A549 (cell line): ENCODE data around the gene FERMT1. TPM values are rescaled to one million over a fixed set of nuclear protein-coding genes. Genes with fewer than 3 reads are reported as not detected.

ENCODE experiments used
- ATAC-seq, 2 experiments: fragments of 200-7000 bp in 1 of 2; fragments of >200 bp in 1 of 2; cut with Nextera tagmentation in 1 of 2; cut with Tn5 transposase in 1 of 2; 3 replicates each; pipeline versions ENCODE4 v1.8.0 to v1.9.1; 2018 to 2020; ENCODE audit warnings: mild to moderate bottlenecking in 1 of 2, moderate library complexity in 1 of 2
- CTCF ChIA-PET: fragments of 300-600 bp; sonication (Branson Sonifier 250); formaldehyde crosslinking; extraction: SDS; loops from one replicate; lab custom pipeline; 2021; ENCODE audit warnings: antibody characterized with exemption, inconsistent platforms; lab: Yijun Ruan, JAX
- POLR2A ChIA-PET: fragments of 350-600 bp; formaldehyde crosslinking; extraction: SDS; loops from one replicate; lab custom pipeline; 2021; ENCODE audit warnings: antibody characterized with exemption, inconsistent platforms; lab: Yijun Ruan, JAX
- DNase-seq, 2 experiments: peaks; one replicate each; pipeline versions ENCODE4 v3.0.0 to v3.0.0-alpha.2; 2011 to 2016; ENCODE audit warnings: low read depth in 1 of 2, low spot score in 1 of 2
- FAIRE-seq: peaks from 2 replicates; lab custom pipeline; 2011; peaks lifted over from hg19 to GRCh38; lab: Jason Lieb, UNC
- H3K27ac ChIP-seq, 2 experiments: fragments of >200 bp; sonication (Bioruptor Twin); formaldehyde crosslinking; 3 replicates each; pipeline ENCODE4 v1.5.1; 2016 to 2017
- H3K4me1 ChIP-seq: fragments of >200 bp; sonication (Bioruptor Twin); formaldehyde crosslinking; 3 replicates; pipeline ENCODE4 v1.6.1; 2016
- H3K4me2 ChIP-seq: fragments of >200 bp; sonication (Bioruptor Twin); formaldehyde crosslinking; 3 replicates; pipeline ENCODE4 v1.6.1; 2016
- H3K4me3 ChIP-seq: fragments of >200 bp; sonication (Bioruptor Twin); formaldehyde crosslinking; 3 replicates; pipeline ENCODE4 v1.5.1; 2016
- H3K9me3 ChIP-seq: fragments of >200 bp; sonication (Bioruptor Twin); formaldehyde crosslinking; 3 replicates; pipeline ENCODE4 v1.6.1; 2016
- CBX2 ChIP-seq: fragments of 200-600 bp; sonication (generic); IDR thresholded peaks from 2 replicates; pipeline ENCODE4 v1.6.1; 2016; ENCODE audit warnings: low read depth, mild to moderate bottlenecking, borderline replicate concordance
- CEBPB ChIP-seq, 2 experiments: fragments of >200 bp in 1 of 2; sonication (Bioruptor Twin) in 1 of 2; formaldehyde crosslinking in 1 of 2; IDR thresholded peaks; 2 replicates each; pipeline ENCODE4 v1.6.1; 2012 to 2016
- CHD2 ChIP-seq: fragments of 150-350 bp; IDR thresholded peaks from 2 replicates; pipeline ENCODE4 v1.6.1; 2014; ENCODE audit warnings: low read length; ENCODE audit not compliant: partially characterized antibody
- FOSB ChIP-seq: fragments of 250-450 bp; sonication (Bioruptor Pico); IDR thresholded peaks from 2 replicates; pipeline ENCODE4 v1.5.0; 2020; ENCODE audit warnings: mild to moderate bottlenecking, moderate library complexity
- HEYL ChIP-seq: fragments of 250-450 bp; sonication (Bioruptor Pico); IDR thresholded peaks from 2 replicates; pipeline ENCODE4 v1.8.0; 2021; ENCODE audit warnings: mild to moderate bottlenecking, moderate library complexity
- HOXB13 ChIP-seq: fragments of 250-450 bp; sonication (Bioruptor Pico); IDR thresholded peaks from 2 replicates; pipeline ENCODE4 v1.5.0; 2020; ENCODE audit warnings: low read depth, mild to moderate bottlenecking, moderate library complexity
- JUN ChIP-seq, 2 experiments: fragments of >200 bp; sonication (Bioruptor Twin); formaldehyde crosslinking; IDR thresholded peaks; 2 replicates in 1 of 2; 3 replicates in 1 of 2; pipeline ENCODE4 v1.6.1; 2016 to 2017
- MYC ChIP-seq: IDR thresholded peaks from 2 replicates; pipeline ENCODE4 v1.6.1; 2012; ENCODE audit warnings: mild to moderate bottlenecking, inconsistent platforms, low read length, improper control_type of control experiment, borderline replicate concordance
- NFE2L2 ChIP-seq: fragments of 150-350 bp; conservative IDR thresholded peaks from 2 replicates; pipeline ENCODE4 v1.6.1; 2014; ENCODE audit warnings: low read length
- POLR2A ChIP-seq: IDR thresholded peaks from 2 replicates; pipeline ENCODE4 v1.6.1; 2012; ENCODE audit warnings: mild to moderate bottlenecking, low read length
- POLR2AphosphoS2 ChIP-seq: conservative IDR thresholded peaks from 2 replicates; pipeline ENCODE4 v1.6.1; 2012; ENCODE audit warnings: low read length, improper control_type of control experiment, inconsistent platforms
- RCOR1 ChIP-seq: fragments of 150-350 bp; IDR thresholded peaks from 2 replicates; pipeline ENCODE4 v1.6.1; 2014; ENCODE audit warnings: antibody characterized with exemption, low read length, low read depth
- RNF2 ChIP-seq: fragments of 200-600 bp; sonication (generic); IDR thresholded peaks from 2 replicates; pipeline ENCODE4 v1.6.1; 2016; ENCODE audit warnings: low read depth, mild to moderate bottlenecking, antibody characterized with exemption, moderate library complexity, borderline replicate concordance
- SMC3 ChIP-seq: fragments of >200 bp; sonication (Bioruptor Twin); formaldehyde crosslinking; IDR thresholded peaks from 3 replicates; pipeline ENCODE4 v1.6.1; 2018; ENCODE audit warnings: inconsistent platforms
- SREBF2 ChIP-seq: fragments of 450-650 bp; IDR thresholded peaks from 2 replicates; pipeline ENCODE4 v1.6.1; 2014; ENCODE audit warnings: mild to moderate bottlenecking, moderate library complexity
- ZFP36 ChIP-seq: fragments of 450-650 bp; IDR thresholded peaks from 2 replicates; pipeline ENCODE4 v1.6.1; 2014; ENCODE audit warnings: borderline replicate concordance; ENCODE audit not compliant: partially characterized antibody
- ZNF302 ChIP-seq: fragments of 250-450 bp; sonication (Bioruptor Pico); IDR thresholded peaks from 2 replicates; pipeline ENCODE4 v1.9.0; 2021; ENCODE audit warnings: inconsistent platforms, mild to moderate bottlenecking, moderate library complexity
- ZSCAN20 ChIP-seq: fragments of 250-450 bp; sonication (Bioruptor Pico); IDR thresholded peaks from 2 replicates; pipeline ENCODE4 v1.8.0; 2022; ENCODE audit warnings: mild to moderate bottlenecking, moderate library complexity
- WGBS: methylation state at CpG from one replicate; pipeline ENCODE4 v1.1.6; 2017; ENCODE audit errors: missing lambda C conversion rate; 5-methylcytosine and 5-hydroxymethylcytosine counted together
- polyA plus RNA-seq, 4 experiments: library from polyadenylated mRNA; depleted of rRNA in 3 of 4; stranded (reverse); fragments of >200 nt; fragmentation: RNase III in 1 of 4; extraction: RNeasy Plus Mini Kit Qiagen cat#74134 plus additional on column Dnase treatment in 1 of 4; gene quantifications; 2 replicates in 3 of 4; 3 replicates in 1 of 4; pipeline ENCODE4 v1.2.3, GENCODE V29; 2011 to 2017
- TF ChIP-seq, protein P1 (sequence below): fragments of 200-600 bp; sonication (generic); IDR thresholded peaks from 2 replicates; pipeline ENCODE4 v1.6.1; 2016; ENCODE audit warnings: antibody characterized with exemption, mild to moderate bottlenecking, moderate library complexity
- TF ChIP-seq, protein P2 (sequence below): fragments of >200 bp; sonication (Bioruptor Twin); formaldehyde crosslinking; IDR thresholded peaks from 2 replicates; pipeline ENCODE4 v1.6.1; 2016
- TF ChIP-seq, protein P3 (sequence below): fragments of >200 bp; sonication (Bioruptor Twin); formaldehyde crosslinking; IDR thresholded peaks from 3 replicates; pipeline ENCODE4 v1.6.1; 2016
- TF ChIP-seq, protein P4 (sequence below): fragments of 250-450 bp; sonication (Bioruptor Pico); IDR thresholded peaks from 2 replicates; pipeline ENCODE4 v1.5.0; 2020; ENCODE audit warnings: low read depth, mild to moderate bottlenecking, moderate library complexity
- TF ChIP-seq, protein P5 (sequence below): IDR thresholded peaks from 2 replicates; pipeline ENCODE4 v1.6.1; 2012
- TF ChIP-seq, protein P6 (sequence below): fragments of 150-350 bp; IDR thresholded peaks from 2 replicates; pipeline ENCODE4 v1.6.1; 2014; ENCODE audit warnings: low read depth, mild to moderate bottlenecking, low read length
- TF ChIP-seq, protein P7 (sequence below): fragments of 450-650 bp; IDR thresholded peaks from 2 replicates; pipeline ENCODE4 v1.6.1; 2014; ENCODE audit warnings: antibody characterized with exemption
- TF ChIP-seq, protein P8 (sequence below): IDR thresholded peaks from 2 replicates; pipeline ENCODE4 v1.6.1; 2012; ENCODE audit warnings: low read depth, borderline replicate concordance

The FERMT1 gene
- polyA plus RNA-seq, 2 of the 4 experiments (the other 2 are of a cell fraction), result 12.7 to 19.1 TPM

DNA sequence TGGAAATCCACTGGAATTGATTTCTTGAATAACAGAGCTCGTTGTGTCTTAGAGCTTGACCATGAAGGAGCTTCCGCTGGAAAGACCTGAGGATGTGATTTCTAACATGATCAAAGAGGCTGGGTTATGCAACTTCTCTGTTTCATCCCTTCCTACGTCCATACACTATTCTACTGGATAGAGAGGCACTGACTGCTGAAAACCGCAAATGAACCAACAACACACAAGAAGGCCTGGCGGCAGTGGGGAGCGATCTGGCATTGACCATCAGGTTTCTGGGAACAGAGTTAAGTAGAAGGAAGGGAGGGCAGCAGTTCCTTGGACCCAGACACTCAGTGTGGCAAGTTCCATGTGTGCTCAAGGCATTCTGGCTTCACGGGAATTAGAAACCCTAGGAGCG is 82.3 kb downstream of the FERMT1 start:
- Histone ChIP-seq H3K4me2 (no peak overlapping the region), H3K9me3 (no peaks in the 10 kb centered on the region), H3K27ac (no peak overlapping the region), H3K4me1 (no peaks in the 10 kb centered on the region), H3K4me3 (no peak overlapping the region)
- ATAC-seq, result no peak
- no peak for FAIRE-seq
- no peak for DNase-seq
- TF ChIP-seq, protein P1, sequence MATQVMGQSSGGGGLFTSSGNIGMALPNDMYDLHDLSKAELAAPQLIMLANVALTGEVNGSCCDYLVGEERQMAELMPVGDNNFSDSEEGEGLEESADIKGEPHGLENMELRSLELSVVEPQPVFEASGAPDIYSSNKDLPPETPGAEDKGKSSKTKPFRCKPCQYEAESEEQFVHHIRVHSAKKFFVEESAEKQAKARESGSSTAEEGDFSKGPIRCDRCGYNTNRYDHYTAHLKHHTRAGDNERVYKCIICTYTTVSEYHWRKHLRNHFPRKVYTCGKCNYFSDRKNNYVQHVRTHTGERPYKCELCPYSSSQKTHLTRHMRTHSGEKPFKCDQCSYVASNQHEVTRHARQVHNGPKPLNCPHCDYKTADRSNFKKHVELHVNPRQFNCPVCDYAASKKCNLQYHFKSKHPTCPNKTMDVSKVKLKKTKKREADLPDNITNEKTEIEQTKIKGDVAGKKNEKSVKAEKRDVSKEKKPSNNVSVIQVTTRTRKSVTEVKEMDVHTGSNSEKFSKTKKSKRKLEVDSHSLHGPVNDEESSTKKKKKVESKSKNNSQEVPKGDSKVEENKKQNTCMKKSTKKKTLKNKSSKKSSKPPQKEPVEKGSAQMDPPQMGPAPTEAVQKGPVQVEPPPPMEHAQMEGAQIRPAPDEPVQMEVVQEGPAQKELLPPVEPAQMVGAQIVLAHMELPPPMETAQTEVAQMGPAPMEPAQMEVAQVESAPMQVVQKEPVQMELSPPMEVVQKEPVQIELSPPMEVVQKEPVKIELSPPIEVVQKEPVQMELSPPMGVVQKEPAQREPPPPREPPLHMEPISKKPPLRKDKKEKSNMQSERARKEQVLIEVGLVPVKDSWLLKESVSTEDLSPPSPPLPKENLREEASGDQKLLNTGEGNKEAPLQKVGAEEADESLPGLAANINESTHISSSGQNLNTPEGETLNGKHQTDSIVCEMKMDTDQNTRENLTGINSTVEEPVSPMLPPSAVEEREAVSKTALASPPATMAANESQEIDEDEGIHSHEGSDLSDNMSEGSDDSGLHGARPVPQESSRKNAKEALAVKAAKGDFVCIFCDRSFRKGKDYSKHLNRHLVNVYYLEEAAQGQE, result no peak
- TF ChIP-seq, protein P2, sequence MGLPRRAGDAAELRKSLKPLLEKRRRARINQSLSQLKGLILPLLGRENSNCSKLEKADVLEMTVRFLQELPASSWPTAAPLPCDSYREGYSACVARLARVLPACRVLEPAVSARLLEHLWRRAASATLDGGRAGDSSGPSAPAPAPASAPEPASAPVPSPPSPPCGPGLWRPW, result no peak
- TF ChIP-seq CEBPB (IDR thresholded peaks at IDR 0.05) (no peak), HOXB13 (no peak), SMC3 (no peak), MYC (no peak), ZNF302 (CRISPR knock-in tag) (no peak), ZFP36 (no peak), ZSCAN20 (CRISPR knock-in tag) (no peak), RNF2 (no peak), POLR2A (no peak), HEYL (CRISPR knock-in tag) (no peak)
- TF ChIP-seq, protein P3, sequence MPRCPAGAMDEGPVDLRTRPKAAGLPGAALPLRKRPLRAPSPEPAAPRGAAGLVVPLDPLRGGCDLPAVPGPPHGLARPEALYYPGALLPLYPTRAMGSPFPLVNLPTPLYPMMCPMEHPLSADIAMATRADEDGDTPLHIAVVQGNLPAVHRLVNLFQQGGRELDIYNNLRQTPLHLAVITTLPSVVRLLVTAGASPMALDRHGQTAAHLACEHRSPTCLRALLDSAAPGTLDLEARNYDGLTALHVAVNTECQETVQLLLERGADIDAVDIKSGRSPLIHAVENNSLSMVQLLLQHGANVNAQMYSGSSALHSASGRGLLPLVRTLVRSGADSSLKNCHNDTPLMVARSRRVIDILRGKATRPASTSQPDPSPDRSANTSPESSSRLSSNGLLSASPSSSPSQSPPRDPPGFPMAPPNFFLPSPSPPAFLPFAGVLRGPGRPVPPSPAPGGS, result no peak
- TF ChIP-seq, protein P4, sequence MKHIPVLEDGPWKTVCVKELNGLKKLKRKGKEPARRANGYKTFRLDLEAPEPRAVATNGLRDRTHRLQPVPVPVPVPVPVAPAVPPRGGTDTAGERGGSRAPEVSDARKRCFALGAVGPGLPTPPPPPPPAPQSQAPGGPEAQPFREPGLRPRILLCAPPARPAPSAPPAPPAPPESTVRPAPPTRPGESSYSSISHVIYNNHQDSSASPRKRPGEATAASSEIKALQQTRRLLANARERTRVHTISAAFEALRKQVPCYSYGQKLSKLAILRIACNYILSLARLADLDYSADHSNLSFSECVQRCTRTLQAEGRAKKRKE (CRISPR knock-in tag), result no peak
- TF ChIP-seq, protein P5, sequence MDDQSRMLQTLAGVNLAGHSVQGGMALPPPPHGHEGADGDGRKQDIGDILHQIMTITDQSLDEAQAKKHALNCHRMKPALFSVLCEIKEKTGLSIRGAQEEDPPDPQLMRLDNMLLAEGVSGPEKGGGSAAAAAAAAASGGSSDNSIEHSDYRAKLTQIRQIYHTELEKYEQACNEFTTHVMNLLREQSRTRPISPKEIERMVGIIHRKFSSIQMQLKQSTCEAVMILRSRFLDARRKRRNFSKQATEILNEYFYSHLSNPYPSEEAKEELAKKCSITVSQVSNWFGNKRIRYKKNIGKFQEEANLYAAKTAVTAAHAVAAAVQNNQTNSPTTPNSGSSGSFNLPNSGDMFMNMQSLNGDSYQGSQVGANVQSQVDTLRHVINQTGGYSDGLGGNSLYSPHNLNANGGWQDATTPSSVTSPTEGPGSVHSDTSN, result no peak
- TF ChIP-seq, protein P6, sequence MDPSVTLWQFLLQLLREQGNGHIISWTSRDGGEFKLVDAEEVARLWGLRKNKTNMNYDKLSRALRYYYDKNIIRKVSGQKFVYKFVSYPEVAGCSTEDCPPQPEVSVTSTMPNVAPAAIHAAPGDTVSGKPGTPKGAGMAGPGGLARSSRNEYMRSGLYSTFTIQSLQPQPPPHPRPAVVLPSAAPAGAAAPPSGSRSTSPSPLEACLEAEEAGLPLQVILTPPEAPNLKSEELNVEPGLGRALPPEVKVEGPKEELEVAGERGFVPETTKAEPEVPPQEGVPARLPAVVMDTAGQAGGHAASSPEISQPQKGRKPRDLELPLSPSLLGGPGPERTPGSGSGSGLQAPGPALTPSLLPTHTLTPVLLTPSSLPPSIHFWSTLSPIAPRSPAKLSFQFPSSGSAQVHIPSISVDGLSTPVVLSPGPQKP, result no peak
- 95% methylated on average over 8 of the region's 8 CpGs for WGBS
- POLR2A ChIA-PET, result no interaction called here
- CTCF ChIA-PET, result interaction anchor here (1.3 kb wide), 1 partner anchor 511 kb away, joined by 3 read pairs; no protein-coding TSS in a partner anchor

DNA sequence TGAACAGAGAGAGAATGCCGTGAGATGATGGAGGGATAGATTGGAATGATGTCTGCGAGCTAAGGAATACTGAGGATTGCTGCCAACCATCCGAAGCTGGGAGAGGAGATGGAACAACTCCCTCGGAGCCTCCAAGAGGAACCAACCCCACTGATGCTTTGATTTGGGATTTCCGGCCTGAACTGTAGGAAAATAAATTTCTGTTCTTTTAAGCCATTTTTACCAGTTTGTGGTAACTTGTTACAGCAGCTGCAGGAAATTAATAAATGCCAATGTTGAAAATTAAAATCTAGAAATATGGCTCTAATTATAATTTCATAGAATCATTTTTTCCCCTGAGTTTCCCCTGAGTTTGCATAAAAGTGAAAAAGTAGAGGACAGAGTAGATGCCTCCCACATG is 83.1 kb downstream of the FERMT1 start:
- H3K4me1 ChIP-seq, result no peaks in the 10 kb centered on the region
- H3K27ac ChIP-seq, result no peak overlapping the region
- ChIA-PET CTCF (interaction anchor here (0.6 to 2.3 kb wide), 3 partner anchors 8 to 510 kb away, joined by 3 to 13 read pairs (median 3); no protein-coding TSS in a partner anchor), POLR2A (no interaction called here)
- H3K4me3 ChIP-seq, result no peak overlapping the region
- no peak overlapping the region for H3K4me2 ChIP-seq
- no peaks in the 10 kb centered on the region for H3K9me3 ChIP-seq
- 92% methylated on average over 5 of the region's 5 CpGs for WGBS
- DNase-seq, result no peak
- FAIRE-seq, result no peak
- no peak for ATAC-seq
- TF ChIP-seq JUN (IDR thresholded peaks at IDR 0.05) (no peak), FOSB (CRISPR knock-in tag) (no peak), SMC3 (no peak), SREBF2 (no peak), HOXB13 (no peak), NFE2L2 (no peak), POLR2AphosphoS2 (no peak), CBX2 (no peak), RCOR1 (no peak), CHD2 (no peak)
- TF ChIP-seq, protein P7, sequence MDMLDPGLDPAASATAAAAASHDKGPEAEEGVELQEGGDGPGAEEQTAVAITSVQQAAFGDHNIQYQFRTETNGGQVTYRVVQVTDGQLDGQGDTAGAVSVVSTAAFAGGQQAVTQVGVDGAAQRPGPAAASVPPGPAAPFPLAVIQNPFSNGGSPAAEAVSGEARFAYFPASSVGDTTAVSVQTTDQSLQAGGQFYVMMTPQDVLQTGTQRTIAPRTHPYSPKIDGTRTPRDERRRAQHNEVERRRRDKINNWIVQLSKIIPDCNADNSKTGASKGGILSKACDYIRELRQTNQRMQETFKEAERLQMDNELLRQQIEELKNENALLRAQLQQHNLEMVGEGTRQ, result no peak
- TF ChIP-seq, protein P8, sequence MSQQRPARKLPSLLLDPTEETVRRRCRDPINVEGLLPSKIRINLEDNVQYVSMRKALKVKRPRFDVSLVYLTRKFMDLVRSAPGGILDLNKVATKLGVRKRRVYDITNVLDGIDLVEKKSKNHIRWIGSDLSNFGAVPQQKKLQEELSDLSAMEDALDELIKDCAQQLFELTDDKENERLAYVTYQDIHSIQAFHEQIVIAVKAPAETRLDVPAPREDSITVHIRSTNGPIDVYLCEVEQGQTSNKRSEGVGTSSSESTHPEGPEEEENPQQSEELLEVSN, result no peak
- TF ChIP-seq, protein P5, result no peak
